IPS-18a (cell line): ENCODE data around the gene TAPBP.
"Not testable (repeated sequence)": the region's sequence is repeated elsewhere in the genome, so short reads cannot be mapped to it uniquely, and the experiment has no call there.

Source experiments
- H3K27ac ChIP-seq: one replicate; pipeline ENCODE4 v1.5.1; 2013; ENCODE audit warnings: low read length
- H3K27me3 ChIP-seq: one replicate; pipeline ENCODE4 v1.6.1; 2013; ENCODE audit warnings: mild to moderate bottlenecking, low read length; ENCODE audit not compliant: control insufficient read depth, insufficient read depth
- H3K36me3 ChIP-seq: one replicate; pipeline ENCODE4 v1.6.1; 2013; ENCODE audit warnings: low read depth, low read length; ENCODE audit not compliant: control insufficient read depth
- H3K4me1 ChIP-seq: one replicate; pipeline ENCODE4 v1.6.1; 2013; ENCODE audit warnings: low read depth, low read length; ENCODE audit not compliant: control insufficient read depth
- H3K4me3 ChIP-seq: one replicate; pipeline ENCODE4 v1.5.1; 2013; ENCODE audit warnings: low read length
- H3K9ac ChIP-seq: one replicate; pipeline ENCODE4 v1.6.1; 2013; ENCODE audit warnings: mild to moderate bottlenecking, low read length, moderate library complexity
- H3K9me3 ChIP-seq: one replicate; pipeline ENCODE4 v1.6.1; 2013; ENCODE audit warnings: low read depth, low read length; ENCODE audit not compliant: control insufficient read depth

TAPBP gene

GRCh38 chr6:33313709-33314514 is at the start of gene TAPBP:
Gene TAPBP (minus strand): TSS chr6:33314078. CDS start chr6:33314041, 37 bp downstream.
- peak within 1 kb of the TSS; percentile 31 for H3K27ac ChIP-seq
- H3K9me3 ChIP-seq = no peaks in the 10 kb centered on the region
- peak within 1 kb of the TSS; percentile 82 for H3K9ac ChIP-seq
- H3K4me3 ChIP-seq = peak within 1 kb of the TSS; percentile 89
- H3K4me1 ChIP-seq = peaks cover 15% of the 10 kb centered on the region
- H3K36me3 ChIP-seq = peaks cover 5% of the 10 kb centered on the region
- H3K27me3 ChIP-seq = no peaks in the 10 kb centered on the region

GRCh38 chr6:33363486-33363885 is 49.6 kb upstream of the TAPBP start:
- not testable (repeated sequence) for H3K27ac ChIP-seq, H3K4me3 ChIP-seq, H3K9ac ChIP-seq, H3K36me3 ChIP-seq, H3K9me3 ChIP-seq, H3K27me3 ChIP-seq
- peaks cover 11% of the 10 kb centered on the region for H3K4me1 ChIP-seq

DNA sequence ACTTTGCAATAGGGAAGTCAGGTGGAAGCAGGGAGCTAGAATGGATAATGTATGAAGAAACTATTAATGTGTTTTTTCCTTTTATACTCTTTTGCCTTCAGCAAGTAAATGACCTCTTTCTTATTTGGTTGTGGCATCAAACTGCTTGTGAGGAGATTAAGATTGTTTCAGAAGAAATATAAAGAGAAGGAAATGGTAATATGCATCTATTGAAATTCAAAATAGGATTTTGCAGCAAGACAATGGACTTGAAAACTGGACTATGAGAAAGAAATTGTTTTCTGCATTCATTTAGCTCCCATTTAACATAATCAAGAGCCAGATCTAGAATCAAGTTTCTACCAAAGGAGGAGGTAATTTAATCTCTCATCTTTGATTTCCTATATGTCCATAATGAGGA is 45.5 kb upstream of the TAPBP start:
- Histone ChIP-seq H3K27me3 (no peaks in the 10 kb centered on the region), H3K9me3 (no peaks in the 10 kb centered on the region), H3K36me3 (no peaks in the 10 kb centered on the region), H3K27ac (no peak overlapping the region), H3K4me1 (peaks cover 4% of the 10 kb centered on the region), H3K4me3 (no peak overlapping the region), H3K9ac (no peak overlapping the region)

DNA sequence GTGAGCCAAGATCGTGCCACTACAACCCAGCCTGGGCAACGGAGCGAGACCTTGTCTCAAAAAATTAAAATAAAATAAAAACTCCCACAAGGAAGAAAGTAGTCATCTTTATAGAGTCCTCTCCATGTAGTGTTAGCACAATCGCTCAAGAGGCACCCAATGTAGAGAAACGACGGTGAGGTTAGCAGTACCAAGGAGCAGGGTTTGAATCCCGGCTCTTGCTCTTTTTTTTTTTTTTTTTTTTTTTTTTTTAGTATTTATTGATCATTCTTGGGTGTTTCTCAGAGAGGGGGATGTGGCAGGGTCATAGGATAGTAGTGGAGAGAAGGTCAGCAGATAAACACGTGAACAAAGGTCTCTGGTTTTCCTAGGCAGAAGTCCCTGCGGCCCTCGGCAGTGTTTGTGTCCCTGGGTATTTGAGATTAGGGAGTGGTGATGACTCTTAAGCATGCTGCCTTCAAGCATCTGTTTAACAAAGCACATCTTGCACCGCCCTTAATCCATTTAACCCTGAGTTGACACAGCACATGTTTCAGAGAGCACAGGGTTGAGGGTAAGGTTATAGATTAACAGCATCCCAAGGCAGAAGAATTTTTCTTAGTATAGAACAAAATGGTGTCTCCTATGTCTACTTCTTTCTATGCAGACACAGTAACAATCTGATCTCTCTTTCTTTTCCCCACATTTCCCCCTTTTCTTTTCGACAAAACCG is 43.4 kb upstream of the TAPBP start:
- H3K4me3 ChIP-seq, H3K9me3 ChIP-seq, H3K27ac ChIP-seq, H3K27me3 ChIP-seq, H3K4me1 ChIP-seq, H3K9ac ChIP-seq, H3K36me3 ChIP-seq: not testable (repeated sequence)

GRCh38 chr6:33356295-33356694 is 42.4 kb upstream of the TAPBP start:
- Histone ChIP-seq H3K4me1 (no peaks in the 10 kb centered on the region), H3K27me3 (no peaks in the 10 kb centered on the region), H3K27ac (no peak overlapping the region), H3K9ac (no peak overlapping the region), H3K36me3 (no peaks in the 10 kb centered on the region), H3K9me3 (no peaks in the 10 kb centered on the region), H3K4me3 (no peak overlapping the region)

DNA sequence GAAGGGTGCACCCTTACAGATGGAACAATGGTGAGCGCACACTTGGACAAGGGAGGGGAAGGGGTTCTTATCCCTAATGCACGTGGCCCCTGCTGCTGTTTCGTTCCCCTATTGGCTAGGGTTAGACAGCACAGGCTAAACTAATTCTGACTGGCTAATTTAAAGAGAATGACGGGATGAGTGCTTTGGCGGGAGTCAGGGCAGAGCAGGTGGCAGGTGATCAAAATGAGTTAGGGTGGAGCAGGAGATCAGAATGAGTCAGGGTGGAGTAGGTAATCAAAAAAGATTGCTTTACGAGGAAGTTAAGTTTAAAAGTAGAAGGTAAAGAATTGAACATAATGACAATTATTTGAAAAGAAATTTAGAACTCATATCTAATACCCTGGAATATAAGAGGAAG is 42.0 kb upstream of the TAPBP start:
- H3K27me3 ChIP-seq, H3K9me3 ChIP-seq, H3K36me3 ChIP-seq, H3K4me1 ChIP-seq, H3K4me3 ChIP-seq, H3K9ac ChIP-seq, H3K27ac ChIP-seq: not testable (repeated sequence)

DNA sequence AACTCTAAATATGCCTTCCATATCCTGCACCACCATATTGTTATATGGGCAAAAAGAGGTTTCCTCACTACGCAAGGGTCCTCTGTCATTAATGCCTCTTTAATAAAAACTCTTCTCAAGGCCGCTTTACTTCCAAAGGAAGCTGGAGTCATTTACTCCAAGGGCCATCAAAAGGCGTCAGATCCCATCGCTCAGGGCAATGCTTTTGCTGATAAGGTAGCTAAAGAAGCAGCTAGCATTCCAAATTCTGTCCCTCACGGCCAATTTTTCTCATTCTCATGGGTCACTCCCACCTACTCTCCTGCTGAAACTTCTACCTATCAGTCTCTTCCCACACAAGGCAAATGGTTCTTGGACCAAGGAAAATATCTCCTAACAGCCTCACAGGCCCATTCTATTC is 33.9 kb upstream of the TAPBP start:
- H3K27me3 ChIP-seq = no peaks in the 10 kb centered on the region
- H3K9ac ChIP-seq = no peak overlapping the region
- H3K4me3 ChIP-seq = no peak overlapping the region
- H3K36me3 ChIP-seq = no peaks in the 10 kb centered on the region
- no peak overlapping the region for H3K27ac ChIP-seq
- H3K9me3 ChIP-seq = no peaks in the 10 kb centered on the region
- peaks cover 4% of the 10 kb centered on the region for H3K4me1 ChIP-seq

- not testable (repeated sequence) for H3K9ac ChIP-seq, H3K9me3 ChIP-seq, H3K27me3 ChIP-seq, H3K4me3 ChIP-seq, H3K27ac ChIP-seq, H3K4me1 ChIP-seq, H3K36me3 ChIP-seq
These were observed 33.1 kb upstream of the TAPBP start for GRCh38 chr6:33346972-33347371.

GRCh38 chr6:33344701-33345697 is 31.1 kb upstream of the TAPBP start:
- H3K9ac ChIP-seq = no peak overlapping the region
- H3K4me1 ChIP-seq = peaks cover 4% of the 10 kb centered on the region
- H3K27ac ChIP-seq = no peak overlapping the region
- H3K9me3 ChIP-seq = no peaks in the 10 kb centered on the region
- no peaks in the 10 kb centered on the region for H3K36me3 ChIP-seq
- no peaks in the 10 kb centered on the region for H3K27me3 ChIP-seq
- H3K4me3 ChIP-seq = no peak overlapping the region

DNA sequence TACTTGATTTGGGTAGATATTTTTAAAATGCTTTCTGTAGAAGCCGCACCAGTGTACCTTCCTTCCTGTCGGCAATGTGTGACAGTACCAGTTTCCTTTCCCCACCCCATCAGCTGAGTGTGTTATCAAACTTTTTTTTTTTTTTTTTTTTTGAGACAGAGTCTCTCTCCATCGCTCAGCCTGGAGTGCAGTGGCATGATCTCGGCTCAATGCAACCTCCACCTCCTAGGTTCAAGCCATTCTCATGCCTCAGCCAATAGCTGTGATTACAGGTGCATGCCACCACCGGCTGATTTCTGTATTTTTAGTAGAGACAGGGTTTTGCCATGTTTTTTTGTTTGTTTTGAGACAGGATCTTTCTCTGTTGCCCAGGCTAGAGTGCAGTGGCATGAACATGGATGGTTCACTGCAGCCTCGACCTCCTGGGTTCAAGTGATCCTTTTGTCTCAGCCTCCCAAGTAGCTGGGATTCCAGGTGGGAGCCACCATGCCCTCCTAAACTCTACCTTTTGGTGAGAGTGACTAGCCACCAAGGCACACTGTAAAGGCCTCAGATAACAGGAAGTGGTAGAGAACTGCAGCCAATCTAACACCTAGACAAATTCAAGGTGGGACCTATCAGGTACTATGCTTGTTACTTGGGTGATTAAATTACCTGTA is 30.2 kb upstream of the TAPBP start:
- Histone ChIP-seq H3K4me1 (peaks cover 4% of the 10 kb centered on the region), H3K4me3 (no peak overlapping the region), H3K36me3 (no peaks in the 10 kb centered on the region), H3K9me3 (no peaks in the 10 kb centered on the region), H3K27ac (no peak overlapping the region), H3K27me3 (no peaks in the 10 kb centered on the region), H3K9ac (no peak overlapping the region)

DNA sequence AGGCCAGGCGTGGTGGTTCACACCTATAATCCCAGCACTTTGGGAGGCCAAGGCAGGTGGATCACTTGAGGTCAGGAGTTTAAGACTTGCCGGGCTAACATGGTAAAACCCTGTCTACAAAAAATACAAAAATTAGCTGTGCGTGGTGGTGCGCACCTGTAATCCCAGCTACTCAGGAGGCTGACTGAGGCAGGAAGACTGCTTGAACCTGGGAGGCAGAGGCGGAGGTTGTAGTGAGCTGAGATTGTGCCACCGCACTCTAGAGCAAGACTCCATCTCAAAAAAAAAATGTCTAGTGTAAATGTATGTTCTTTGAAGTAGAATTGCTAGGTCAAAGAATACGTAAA is 29.7 kb upstream of the TAPBP start:
- not testable (repeated sequence) for H3K36me3 ChIP-seq, H3K9me3 ChIP-seq, H3K27me3 ChIP-seq, H3K9ac ChIP-seq, H3K4me3 ChIP-seq, H3K27ac ChIP-seq, H3K4me1 ChIP-seq
